Activated CD4-positive, CD25-positive, alpha-beta regulatory T cell treated with anti-CD3 and anti-CD28 coated beads, Interleukin-2, amount 50 U/mL, for 16 hours (primary cell): ENCODE data around the gene SCUBE3.

Source experiments
- DNase-seq: peaks from one replicate; pipeline ENCODE4 v3.0.0-alpha.2; 2020; ENCODE audit warnings: low read depth, low spot score

Gene SCUBE3

DNA sequence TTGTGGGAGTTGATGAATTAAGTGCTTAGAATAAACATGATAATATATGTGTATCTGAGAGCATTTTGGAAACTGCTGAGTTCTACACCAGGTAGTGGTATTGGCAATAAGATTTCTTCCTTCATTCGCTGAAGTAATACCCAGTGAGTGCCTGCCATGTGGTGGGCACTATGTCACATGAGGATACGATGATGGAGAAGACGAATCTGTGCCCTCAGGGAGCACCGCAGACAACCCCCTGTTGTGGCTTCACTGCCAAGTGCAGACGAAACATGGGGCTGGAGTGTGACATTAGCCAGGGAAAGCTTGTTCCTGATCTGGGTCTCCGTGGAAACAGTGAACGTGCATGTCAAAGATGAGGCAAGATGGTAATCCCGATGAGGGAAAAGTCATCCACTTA lies 53.7 kb downstream of the SCUBE3 start:
- DNase-seq, result no peak

DNA sequence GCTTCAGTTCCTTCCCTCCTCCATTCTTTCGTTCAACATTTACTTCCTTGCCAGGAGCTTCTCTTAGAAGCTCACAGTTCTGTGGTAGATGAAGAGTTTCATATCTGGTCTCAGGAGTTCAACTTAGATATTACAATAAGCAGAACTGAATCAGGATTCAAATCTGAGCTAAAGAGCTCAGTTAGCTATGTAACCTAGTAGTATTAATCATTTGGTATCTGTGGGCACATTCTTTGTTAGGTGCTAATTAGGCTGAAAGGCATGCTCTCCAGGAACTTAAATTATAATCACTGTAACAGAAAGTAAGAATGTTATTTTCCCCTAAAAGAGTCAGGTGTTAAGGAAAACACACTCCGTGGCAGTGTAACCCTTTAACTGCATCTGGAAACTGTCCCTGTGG lies 54.1 kb downstream of the SCUBE3 start:
- no peak for DNase-seq

DNA sequence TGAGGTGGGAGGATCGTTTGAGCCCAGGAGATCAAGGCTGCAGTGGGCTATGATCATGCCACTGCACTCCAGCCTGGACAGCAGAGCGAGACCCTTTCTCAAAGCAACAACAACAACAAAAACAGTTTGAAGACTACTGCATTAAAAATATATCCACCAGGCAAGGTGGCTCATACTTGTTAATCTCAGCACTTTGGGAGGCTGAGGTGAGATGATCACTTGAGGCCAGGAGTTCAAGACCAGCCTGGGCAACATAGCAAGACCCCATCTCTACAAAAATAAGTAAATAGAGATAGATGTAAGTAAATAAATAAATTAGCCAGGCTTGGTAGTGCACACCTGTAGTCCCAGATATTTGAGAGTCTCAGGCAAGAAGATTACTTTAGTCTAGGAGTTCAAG lies 58.2 kb downstream of the SCUBE3 start:
- DNase-seq, result no peak

DNA sequence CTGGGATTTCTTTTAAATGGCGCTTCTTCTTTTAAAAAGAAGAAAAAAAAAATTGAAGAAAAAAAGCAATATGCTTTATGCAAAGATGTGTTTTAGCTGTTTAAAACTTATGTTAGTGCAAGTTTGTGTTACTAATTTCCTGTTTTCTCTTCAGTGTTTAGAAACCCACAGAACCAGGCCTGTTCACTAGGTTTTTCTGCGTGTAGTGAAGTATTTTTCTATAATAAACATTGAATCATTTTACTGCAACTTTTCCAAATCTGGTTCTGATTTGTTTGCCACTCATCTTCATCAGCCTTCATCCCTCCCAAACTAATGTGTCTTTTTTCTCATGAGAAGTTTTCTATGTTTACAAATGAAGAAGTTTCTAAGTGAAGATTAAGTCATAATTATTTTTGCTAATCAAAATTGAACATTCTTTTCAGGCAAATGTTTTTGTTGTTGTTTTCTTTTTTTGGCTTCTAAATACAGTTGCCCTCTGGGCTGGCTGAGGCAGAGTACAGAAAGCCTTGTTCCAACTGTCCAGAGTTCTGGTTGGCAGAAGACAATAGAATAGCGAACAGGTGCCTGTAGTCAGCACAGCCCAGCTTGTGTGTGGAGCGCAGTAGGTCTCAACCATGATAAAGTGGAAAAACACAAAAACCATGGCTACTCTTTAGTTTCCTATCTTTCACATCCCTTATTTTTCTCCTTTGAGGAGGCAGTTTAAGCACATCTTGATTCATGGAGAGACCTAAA lies 60.2 kb downstream of the SCUBE3 start:
- no peak for DNase-seq

DNA sequence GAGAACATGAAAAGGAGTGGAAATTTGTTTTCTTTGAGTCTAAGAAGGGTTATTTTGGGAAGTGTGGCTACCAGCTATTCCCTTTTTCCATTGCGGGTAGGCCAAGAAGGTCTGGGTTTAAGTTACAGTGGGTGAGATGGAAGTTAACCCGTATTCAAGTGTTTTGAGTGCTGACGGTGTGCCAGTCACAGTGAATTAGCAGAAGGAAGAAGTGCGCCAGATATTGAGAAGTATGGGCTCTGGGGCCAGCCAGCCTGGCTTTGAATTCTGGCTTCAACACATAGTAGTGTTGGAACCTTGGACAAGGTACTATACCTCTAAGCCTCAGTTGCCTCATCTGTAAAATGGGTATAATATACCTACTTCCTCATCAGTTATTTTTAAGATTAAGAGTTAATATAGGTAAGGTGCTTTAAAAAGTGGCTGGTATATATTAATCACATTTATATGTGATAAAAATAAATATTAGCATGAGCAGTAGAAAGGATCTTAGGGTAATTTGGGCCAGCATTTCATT lies 62.0 kb downstream of the SCUBE3 start:
- DNase-seq, result no peak

DNA sequence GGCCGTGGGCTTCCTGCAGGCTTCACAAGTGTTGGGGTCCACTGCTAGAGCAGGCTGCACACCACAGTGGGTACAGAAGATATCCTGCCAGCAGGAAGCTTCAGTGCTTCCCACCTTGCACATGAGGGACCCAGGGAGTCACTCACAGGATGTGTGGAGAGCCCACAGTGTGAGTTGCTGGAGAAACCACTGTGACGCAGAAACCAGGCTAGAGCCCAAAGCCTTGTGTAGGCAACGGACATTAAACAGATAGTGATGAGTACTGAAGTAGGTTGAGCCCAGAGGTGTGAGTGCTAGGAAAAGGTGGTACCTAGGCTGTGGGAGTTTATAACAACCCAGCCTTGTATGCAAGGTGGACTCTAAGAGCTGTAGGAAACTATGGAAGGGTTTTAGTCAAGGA lies 65.0 kb downstream of the SCUBE3 start:
- no peak for DNase-seq

DNA sequence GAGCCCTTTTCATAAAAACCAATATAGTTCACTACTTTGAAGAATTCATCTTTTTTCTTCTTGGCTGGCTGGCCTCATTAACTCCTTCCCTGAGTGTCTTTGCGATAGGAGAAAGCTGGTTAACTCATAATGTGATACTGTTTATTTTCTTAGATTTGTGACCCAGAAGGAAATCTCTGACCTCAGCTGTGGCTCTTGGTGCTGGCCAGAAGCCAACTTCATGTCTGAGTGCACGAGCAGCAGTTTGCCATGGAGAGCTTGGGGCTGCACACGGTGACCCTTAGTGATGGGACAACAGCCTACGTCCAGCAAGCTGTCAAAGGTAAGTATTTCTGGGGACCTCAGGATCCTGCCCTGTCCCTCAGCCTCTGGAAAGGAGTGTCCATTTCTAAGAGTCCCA lies 67.1 kb downstream of the SCUBE3 start:
- no peak for DNase-seq

DNA sequence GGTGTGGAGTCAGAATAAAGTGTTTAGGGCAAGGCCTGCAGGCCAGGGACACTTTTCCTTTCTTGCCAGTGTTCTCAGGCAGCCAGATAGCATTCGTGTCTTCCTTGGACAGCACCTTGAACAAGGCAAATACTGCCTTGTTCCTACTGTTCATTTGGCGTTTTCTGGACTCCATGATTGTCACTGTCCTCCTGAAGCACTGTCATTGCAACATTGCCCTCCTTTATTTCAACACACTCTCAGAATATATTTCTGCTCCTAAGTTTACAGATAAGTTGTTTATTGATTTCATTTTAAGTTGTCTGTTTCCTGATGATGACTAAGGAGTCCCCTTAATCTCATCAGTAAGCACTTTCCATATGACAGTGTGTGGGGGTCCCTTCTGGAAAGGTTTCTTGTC lies 68.7 kb downstream of the SCUBE3 start:
- no peak for DNase-seq

DNA sequence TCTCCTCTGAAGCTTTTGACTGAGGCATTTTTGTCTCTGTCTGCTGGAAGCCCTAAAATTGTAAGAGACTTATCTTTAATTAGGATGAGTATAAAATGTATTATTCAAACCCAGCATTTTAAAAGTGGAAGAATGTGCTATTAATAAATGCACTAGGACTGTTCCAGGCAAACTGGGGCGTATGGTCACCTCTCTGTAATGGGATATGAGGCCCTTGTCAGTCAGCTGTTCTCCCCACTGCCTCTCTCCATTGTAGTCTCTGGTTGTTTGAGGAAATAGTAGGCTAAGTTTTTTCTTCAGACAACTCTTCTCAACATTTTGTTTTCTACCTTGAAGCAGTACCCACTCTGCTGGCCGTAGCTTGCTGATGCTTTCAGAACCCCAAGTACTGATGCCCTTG lies 69.6 kb downstream of the SCUBE3 start:
- no peak for DNase-seq

DNA sequence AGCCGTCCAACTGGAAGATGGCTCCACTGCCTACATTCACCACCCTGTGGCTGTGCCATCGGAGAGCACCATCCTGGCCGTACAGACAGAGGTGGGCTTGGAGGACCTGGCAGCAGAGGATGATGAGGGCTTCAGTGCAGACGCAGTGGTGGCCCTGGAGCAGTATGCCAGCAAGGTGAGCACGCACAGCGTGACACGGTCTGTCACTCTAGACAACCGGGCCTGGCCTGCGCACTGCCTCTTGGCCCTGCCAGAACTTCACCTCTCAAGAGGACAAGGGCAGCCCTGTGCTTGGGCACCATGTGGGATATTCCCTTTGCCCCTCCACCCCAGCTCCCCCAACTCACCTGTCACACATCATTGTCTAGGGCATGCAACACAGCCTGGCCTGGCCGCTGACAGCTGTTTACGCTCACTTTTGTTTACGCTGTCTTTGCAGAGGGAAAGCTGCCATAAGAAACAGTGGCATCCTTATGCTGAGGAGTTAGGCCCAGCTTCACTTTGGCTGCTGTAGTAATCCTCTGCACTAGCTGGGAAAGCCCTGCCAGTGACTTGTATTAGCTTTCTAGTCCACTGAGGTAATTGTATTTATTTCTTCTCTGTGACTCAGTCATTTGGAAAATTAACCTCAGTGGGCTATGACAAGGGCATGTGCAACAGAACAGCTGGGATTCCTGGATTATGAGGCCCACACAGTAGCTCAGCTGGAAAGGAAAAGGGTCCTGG lies 74.1 kb downstream of the SCUBE3 start:
- DNase-seq, result no peak

DNA sequence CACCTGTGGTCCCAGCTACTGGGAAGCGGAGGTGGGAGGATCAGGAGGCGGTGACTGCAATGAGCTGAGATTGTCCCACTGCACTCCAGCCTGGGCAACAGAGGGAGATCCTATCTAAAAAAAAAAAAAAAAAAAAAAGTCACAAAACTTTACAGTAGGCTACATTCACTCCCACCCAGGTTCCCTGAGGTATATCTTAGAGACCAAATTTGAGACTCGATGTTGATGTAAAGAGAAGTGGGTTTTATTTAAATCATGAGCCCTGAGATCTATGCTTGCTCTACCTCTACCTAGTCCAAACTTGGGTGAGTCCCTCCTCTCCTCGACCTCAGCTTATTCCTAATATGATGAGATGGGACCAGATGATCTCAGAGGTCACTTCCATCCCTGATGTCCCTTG lies 75.1 kb downstream of the SCUBE3 start:
- no peak for DNase-seq

DNA sequence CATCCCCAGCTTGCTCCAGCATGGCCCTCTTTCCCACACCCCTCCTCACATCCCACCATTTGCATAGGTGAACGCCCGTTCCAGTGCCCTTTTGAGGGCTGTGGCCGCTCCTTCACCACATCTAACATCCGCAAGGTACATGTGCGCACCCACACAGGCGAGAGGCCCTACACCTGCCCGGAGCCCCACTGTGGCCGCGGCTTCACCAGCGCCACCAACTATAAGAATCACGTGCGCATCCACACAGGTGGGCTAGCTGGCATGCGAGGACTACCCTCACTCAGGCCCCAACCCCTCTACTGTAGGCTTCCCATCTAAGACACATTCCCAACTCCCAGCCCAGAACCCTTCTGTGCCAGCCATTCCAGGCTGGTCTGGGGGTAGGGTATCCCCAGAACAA lies 77.7 kb downstream of the SCUBE3 start:
- no peak for DNase-seq

DNA sequence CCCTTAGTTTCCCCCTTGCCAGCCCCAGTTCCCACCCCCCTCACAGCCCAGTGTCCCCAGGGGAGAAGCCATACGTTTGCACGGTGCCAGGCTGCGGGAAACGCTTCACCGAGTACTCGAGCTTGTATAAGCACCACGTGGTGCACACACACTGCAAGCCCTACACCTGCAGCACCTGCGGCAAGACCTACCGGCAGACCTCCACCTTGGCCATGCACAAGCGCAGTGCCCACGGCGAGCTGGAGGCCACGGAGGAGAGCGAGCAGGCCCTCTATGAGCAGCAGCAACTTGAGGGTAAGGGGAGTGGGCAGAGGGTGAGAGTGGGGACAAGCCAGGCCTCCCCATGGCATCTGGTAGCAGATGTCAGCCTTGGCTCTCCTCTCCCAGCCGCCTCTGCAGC lies 78.7 kb downstream of the SCUBE3 start:
- DNase-seq, result no peak

DNA sequence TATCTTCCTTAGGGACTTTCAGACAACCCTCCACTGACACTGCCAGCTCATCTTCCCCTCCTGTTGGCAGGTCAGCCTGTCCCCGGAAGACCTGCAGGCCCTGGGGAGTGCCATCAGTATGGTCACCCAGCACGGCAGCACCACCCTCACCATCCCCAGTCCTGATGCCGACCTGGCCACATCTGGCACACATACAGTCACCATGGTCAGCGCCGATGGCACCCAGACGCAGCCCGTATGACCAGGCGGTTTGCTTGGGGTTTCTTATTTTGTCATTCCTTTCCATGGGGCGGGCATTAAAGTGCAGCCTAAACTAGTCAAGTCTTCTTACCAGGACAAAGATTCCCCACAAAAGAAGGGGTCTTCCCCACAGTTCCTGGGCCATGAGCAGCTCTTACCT lies 79.9 kb downstream of the SCUBE3 start:
- DNase-seq, result no peak

DNA sequence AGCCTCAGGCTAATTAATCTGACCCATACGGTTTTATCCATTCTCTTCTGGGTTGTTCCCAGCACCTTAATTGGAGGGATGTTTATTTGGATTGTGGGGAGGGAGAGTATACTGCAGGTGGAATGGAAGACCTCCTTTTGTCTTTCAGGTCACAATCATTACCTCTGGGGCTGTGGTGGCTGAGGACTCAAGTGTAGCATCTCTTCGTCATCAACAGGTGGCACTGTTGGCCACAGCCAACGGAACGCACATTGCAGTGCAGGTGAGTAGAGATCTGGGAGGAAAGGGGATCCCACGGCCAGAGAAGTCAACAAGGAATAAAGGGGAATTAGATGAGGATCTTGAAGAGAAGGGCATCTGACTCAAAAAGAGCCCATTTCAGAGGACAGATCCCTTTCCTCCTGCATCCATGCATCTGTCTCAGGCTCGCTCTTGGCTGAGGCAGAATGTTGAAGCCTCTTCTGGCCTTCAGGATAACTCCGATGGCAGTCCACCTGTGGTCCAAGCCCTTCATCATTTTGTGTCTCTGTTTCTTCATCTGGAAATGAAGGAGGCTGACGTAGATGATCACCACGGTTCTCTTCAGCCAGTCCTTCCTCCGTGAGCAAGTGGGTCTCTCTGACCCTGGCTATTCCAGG lies 80.7 kb downstream of the SCUBE3 start:
- DNase-seq, result no peak

DNA sequence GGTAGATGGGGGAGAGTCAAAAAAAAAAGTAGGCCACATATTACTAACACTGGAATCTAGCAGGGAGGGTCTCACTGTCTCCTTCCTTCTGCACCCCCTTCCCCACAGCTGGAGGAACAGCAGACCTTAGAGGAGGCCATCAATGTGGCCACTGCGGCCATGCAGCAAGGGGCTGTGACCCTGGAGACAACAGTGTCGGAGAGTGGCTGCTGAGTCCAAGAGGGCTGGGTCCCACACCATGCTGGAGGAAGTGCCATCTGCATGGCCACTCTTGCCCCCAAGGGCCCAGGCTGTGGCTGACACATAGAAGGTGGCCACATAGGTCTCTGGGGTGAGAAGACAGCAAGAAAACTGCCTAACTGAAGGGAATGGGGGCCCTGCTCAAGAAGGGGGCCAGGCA lies 81.3 kb downstream of the SCUBE3 start:
- DNase-seq, result no peak

DNA sequence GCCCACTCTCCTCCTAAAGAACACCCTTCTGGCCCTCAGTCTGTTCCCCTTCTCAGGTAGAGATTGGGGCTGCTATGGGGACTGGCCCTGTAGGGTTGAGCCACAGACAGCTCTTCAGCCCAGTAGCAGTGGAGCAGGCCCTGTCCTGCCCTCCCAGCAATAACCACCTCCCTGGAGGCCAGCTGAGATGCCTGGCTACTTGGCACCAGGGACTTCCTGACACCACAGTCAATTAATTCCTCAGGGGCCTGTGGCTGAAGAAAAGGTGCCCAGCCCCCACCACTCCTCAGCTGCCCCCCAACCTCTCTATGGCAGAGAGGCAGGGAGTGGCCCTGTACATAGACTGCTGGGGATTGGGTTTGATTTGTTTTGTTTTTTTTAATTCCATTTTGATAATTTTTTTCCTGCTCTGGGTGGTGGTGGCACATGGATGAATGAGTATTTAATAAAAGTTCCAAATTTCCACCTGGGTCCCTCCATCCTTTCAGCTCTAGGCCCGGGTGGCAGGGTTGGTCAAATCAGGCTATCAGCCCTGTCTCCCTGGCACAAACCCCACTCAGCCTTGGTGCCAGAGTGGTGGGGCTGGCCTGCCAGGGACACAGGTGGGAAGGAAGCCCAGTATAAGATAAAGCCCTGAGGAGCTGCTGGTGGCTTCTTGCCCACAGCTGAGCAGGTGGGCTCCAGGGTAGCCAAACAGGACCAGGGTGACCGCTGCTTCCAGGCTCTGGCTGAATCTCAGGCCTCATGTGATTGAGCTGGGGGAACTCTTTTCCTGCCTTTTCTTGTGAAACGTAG lies 82.0 kb downstream of the SCUBE3 start:
- no peak for DNase-seq

DNA sequence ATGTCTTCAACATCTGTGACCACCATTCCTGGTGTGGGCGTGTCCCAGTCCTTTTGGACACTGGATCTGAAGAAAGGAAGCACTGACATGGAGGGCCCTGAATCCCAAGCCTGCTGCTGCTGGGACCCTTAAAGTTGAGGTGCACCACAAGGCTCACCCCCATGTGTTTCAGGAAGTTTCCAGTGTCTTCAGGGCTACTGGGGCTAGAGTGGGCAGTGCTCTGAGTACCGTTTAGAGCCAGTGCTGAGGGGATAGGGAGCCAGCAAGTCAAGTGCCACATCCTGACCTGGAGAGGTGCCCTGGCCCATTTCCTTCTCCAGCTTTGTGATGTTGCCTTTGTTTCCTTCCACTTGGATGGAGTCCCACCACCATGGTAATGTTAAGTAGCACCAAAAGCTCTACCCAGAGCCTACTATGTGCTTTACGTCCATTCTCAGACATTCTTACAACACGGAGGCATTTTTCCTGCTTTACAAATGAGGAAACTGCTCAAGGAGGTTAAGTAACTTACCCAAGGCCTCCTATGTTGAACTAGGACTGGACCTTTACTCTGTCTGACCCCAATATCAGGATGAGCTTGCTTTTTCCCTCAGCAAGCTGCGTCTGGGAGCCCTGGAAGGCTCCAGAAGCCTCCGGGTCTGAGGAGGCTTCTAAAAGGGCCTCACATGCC lies 83.3 kb downstream of the SCUBE3 start:
- no peak for DNase-seq

DNA sequence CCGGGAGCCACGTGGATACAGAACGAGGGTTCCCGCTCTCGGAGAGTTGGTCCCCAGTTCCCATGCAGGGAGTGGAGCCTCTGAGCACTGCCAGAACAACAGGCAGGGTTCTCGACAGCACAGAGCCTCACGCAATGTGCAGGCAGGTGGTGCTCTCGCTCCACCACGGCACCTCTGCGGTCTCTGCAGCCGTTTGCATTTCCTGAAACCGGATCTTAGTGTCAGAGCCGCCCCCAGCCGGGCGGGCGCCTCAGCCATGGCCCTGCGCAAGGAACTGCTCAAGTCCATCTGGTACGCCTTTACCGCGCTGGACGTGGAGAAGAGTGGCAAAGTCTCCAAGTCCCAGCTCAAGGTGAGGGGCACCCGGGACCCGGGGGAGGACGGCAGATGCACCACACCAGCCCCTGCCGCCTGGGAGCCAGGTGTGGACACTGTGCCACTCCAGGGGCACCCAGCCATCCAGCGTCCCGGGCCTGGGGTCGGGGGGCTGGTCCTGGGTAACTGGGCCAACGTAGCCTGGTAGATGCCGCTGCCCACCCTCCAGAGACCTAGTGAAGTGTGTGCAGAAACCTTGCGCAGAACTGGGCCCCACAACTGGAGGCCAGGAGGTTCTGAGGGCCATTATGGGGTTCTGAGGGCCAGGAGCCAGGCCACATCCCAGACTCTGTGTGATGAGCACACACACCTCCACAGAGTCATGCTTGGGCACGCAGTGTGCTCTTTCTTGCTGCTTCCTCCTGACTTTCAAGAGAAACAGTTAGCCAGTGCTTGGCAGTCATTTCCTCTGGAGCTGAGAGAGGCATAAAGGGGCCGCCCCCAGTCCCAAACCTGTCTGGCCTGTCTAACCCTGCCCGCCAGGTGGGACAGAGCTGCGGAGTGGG lies 84.1 kb downstream of the SCUBE3 start, which contains the start of gene DEF6:
TSS of gene DEF6 (plus strand) at position 218 of the 881 bp plus-strand sequence. CDS start at position 257, 39 bp downstream.
- DNase-seq, result peak; percentile 77

DNA sequence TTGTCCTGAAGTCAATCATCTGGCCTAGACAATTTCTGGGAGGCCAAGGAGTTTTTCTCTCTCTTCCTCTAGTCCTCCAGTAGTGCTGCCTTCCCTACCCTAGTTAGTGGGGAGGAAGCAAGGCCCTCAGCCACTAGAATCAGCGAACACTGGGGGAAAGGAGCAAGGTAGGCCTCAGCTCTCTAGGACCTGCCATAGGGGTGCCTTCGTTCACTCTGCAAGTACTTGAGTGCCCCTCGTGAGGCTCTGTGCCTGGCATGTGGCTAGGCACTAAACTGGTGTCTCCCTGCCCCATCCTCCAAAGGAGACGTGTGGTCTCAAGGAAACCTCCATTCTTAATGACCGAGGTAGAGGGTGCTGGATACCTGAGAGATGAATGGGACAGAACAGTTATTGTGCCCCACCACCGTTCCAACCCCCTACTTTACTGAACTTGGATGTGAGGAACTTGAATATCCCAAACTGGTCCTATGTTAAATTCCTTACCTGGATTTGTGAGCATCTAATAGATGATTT lies 84.9 kb downstream of the SCUBE3 start:
- DNase-seq, result no peak
